Measurements from ENCODE around the gene BFSP2. TPM values are rescaled to one million over a fixed set of nuclear protein-coding genes. Genes with fewer than 3 reads are reported as not detected.

Gene BFSP2
- total and polyA plus RNA-seq, 2 experiments from 2014 or later = not detected

- no peaks in the 10 kb centered on the region for H3K9me2 ChIP-seq (replicated peaks; ENCODE audit: insufficient read depth)
- no peaks in the 10 kb centered on the region for H3K36me3 ChIP-seq (replicated peaks; ENCODE audit: insufficient read depth, low read depth)
- WGBS (ENCODE audit: low lambda C conversion rate, missing lambda C conversion rate) = 93% methylated on average over 10 of the region's 10 CpGs
- DNase-seq (ENCODE audit: low spot score) = no peak
- H3K27me3 ChIP-seq = no peaks in the 10 kb centered on the region
- no peaks in the 10 kb centered on the region for H3K4me1 ChIP-seq (ENCODE audit: insufficient read depth)
- no peak overlapping the region for H3K27ac ChIP-seq
- H4K20me1 ChIP-seq (ENCODE audit: insufficient read depth, poor library complexity, severe bottlenecking) = no peaks in the 10 kb centered on the region
- no peaks in the 10 kb centered on the region for H3K9me3 ChIP-seq (ENCODE audit: low read depth)
- H2AFZ ChIP-seq = no peak overlapping the region
- no peaks in the 10 kb centered on the region for H3K79me2 ChIP-seq
- TF ChIP-seq CTCF (IDR thresholded peaks at IDR 0.05; ENCODE audit: poor library complexity) = no peak
- no peak for TF ChIP-seq EZH2phosphoT487 (IDR thresholded peaks at IDR 0.05; ENCODE audit: low read depth, severe bottlenecking, unreplicated experiment)
- H3K4me2 ChIP-seq = no peak overlapping the region
- H3K4me3 ChIP-seq = no peak overlapping the region
Observed at GRCh38 chr3:133396906-133397305, 3.0 kb upstream of the BFSP2 start.

- Histone ChIP-seq H3K9me2 (replicated peaks; ENCODE audit: insufficient read depth) (no peaks in the 10 kb centered on the region), H3K4me2 (no peak overlapping the region), H3K4me1 (ENCODE audit: insufficient read depth) (no peaks in the 10 kb centered on the region), H2AFZ (no peak overlapping the region), H3K36me3 (replicated peaks; ENCODE audit: insufficient read depth, low read depth) (no peaks in the 10 kb centered on the region), H3K4me3 (no peak overlapping the region), H3K27me3 (no peaks in the 10 kb centered on the region), H3K9me3 (ENCODE audit: low read depth) (no peaks in the 10 kb centered on the region), H3K27ac (no peak overlapping the region), H4K20me1 (ENCODE audit: insufficient read depth, poor library complexity, severe bottlenecking) (no peaks in the 10 kb centered on the region), H3K79me2 (no peaks in the 10 kb centered on the region)
- 79% methylated on average over 2 of the region's 2 CpGs for WGBS (ENCODE audit: low lambda C conversion rate, missing lambda C conversion rate)
- no peak for TF ChIP-seq CTCF (IDR thresholded peaks at IDR 0.05; ENCODE audit: poor library complexity)
- TF ChIP-seq EZH2 (IDR thresholded peaks at IDR 0.05; ENCODE audit: borderline replicate concordance) = no peak
- DNase-seq (ENCODE audit: low spot score) = no peak
Observed at GRCh38 chr3:133401374-133402135, 1.7 kb downstream of the BFSP2 start.

GRCh38 chr3:133404920-133405319 lies 5.1 kb downstream of the BFSP2 start:
- TF ChIP-seq EZH2phosphoT487 (IDR thresholded peaks at IDR 0.05; ENCODE audit: low read depth, severe bottlenecking, unreplicated experiment) = no peak
- TF ChIP-seq CTCF (IDR thresholded peaks at IDR 0.05; ENCODE audit: poor library complexity) = no peak
- no peak for TF ChIP-seq EZH2 (IDR thresholded peaks at IDR 0.05; ENCODE audit: borderline replicate concordance)
- Histone ChIP-seq H3K9me2 (replicated peaks; ENCODE audit: insufficient read depth) (no peaks in the 10 kb centered on the region), H3K4me1 (ENCODE audit: insufficient read depth) (no peaks in the 10 kb centered on the region), H3K27ac (no peak overlapping the region), H3K9me3 (ENCODE audit: low read depth) (no peaks in the 10 kb centered on the region), H3K4me2 (no peak overlapping the region), H2AFZ (no peak overlapping the region), H4K20me1 (ENCODE audit: insufficient read depth, poor library complexity, severe bottlenecking) (no peaks in the 10 kb centered on the region), H3K4me3 (no peak overlapping the region), H3K36me3 (replicated peaks; ENCODE audit: insufficient read depth, low read depth) (no peaks in the 10 kb centered on the region), H3K79me2 (no peaks in the 10 kb centered on the region), H3K27me3 (no peaks in the 10 kb centered on the region)
- DNase-seq (ENCODE audit: low spot score) = no peak
- WGBS (ENCODE audit: low lambda C conversion rate, missing lambda C conversion rate) = 58% methylated on average over 3 of the region's 3 CpGs
